NCI-H748 (cell line): Measurements from ENCODE around the gene SPRYD7.
"Not testable (repeated sequence)": the region's sequence is repeated elsewhere in the genome, so short reads cannot be mapped to it uniquely, and the experiment has no call there.

Source experiments
- DNase-seq: peaks from one replicate; lab custom pipeline; 2025; ENCODE audit not compliant: unreplicated experiment; lab: John Stamatoyannopoulos, UW

The SPRYD7 gene

GRCh38 chr13:49933511-49933910, 2.6 kb downstream of the SPRYD7 start:
- no peak for DNase-seq

- no peak for DNase-seq
These were observed 3.3 kb downstream of the SPRYD7 start for GRCh38 chr13:49932868-49933267.

GRCh38 chr13:49932066-49932465, 4.1 kb downstream of the SPRYD7 start:
- DNase-seq: no peak

- no peak for DNase-seq
These were observed 8.4 kb downstream of the SPRYD7 start for GRCh38 chr13:49927755-49928154.

- DNase-seq: no peak
These were observed 10.2 kb downstream of the SPRYD7 start for GRCh38 chr13:49925881-49926418.

- no peak for DNase-seq
These were observed 13.8 kb downstream of the SPRYD7 start for GRCh38 chr13:49922301-49922700.

GRCh38 chr13:49920969-49921368, 15.2 kb downstream of the SPRYD7 start:
- not testable (repeated sequence) for DNase-seq

- DNase-seq: not testable (repeated sequence)
These were observed 18.0 kb downstream of the SPRYD7 start for GRCh38 chr13:49918106-49918505.

GRCh38 chr13:49914947-49915346, 21.2 kb downstream of the SPRYD7 start:
- DNase-seq: no peak

GRCh38 chr13:49908637-49909036, 27.5 kb downstream of the SPRYD7 start:
- DNase-seq: peak; percentile 21

GRCh38 chr13:49904729-49905456, 31.2 kb downstream of the SPRYD7 start:
- no peak for DNase-seq

- DNase-seq: no peak
These were observed 37.3 kb downstream of the SPRYD7 start for GRCh38 chr13:49898792-49899191.

- no peak for DNase-seq
These were observed 38.4 kb downstream of the SPRYD7 start for GRCh38 chr13:49897713-49898112.

GRCh38 chr13:49895826-49896225, 40.3 kb downstream of the SPRYD7 start:
- DNase-seq: no peak

- DNase-seq: no peak
These were observed 42.5 kb downstream of the SPRYD7 start for GRCh38 chr13:49893591-49893990.

- no peak for DNase-seq
These were observed 45.8 kb downstream of the SPRYD7 start for GRCh38 chr13:49890376-49890775.

- DNase-seq: no peak
These were observed 57.5 kb downstream of the SPRYD7 start for GRCh38 chr13:49878682-49879081.

GRCh38 chr13:49877629-49878218, 58.4 kb downstream of the SPRYD7 start:
- peak; percentile 7 for DNase-seq

- no peak for DNase-seq
These were observed 61.7 kb downstream of the SPRYD7 start for GRCh38 chr13:49874430-49874829.

- DNase-seq: peak; percentile 41
These were observed 66.6 kb downstream of the SPRYD7 start for GRCh38 chr13:49869519-49869918.

- DNase-seq: no peak
These were observed 68.3 kb downstream of the SPRYD7 start for GRCh38 chr13:49867834-49868233.

- no peak for DNase-seq
These were observed 70.9 kb downstream of the SPRYD7 start for GRCh38 chr13:49865218-49865617.
